Effector CD4-positive, alpha-beta T cell (primary cell): ENCODE measurements around the gene SLC43A1.
A peak's percentile ranks its signal among the peaks of the same experiment; 100 is the strongest.

Experiments
- DNase-seq: peaks from one replicate; pipeline ENCODE4 v3.0.0-alpha.2; 2020

SLC43A1 gene

DNA sequence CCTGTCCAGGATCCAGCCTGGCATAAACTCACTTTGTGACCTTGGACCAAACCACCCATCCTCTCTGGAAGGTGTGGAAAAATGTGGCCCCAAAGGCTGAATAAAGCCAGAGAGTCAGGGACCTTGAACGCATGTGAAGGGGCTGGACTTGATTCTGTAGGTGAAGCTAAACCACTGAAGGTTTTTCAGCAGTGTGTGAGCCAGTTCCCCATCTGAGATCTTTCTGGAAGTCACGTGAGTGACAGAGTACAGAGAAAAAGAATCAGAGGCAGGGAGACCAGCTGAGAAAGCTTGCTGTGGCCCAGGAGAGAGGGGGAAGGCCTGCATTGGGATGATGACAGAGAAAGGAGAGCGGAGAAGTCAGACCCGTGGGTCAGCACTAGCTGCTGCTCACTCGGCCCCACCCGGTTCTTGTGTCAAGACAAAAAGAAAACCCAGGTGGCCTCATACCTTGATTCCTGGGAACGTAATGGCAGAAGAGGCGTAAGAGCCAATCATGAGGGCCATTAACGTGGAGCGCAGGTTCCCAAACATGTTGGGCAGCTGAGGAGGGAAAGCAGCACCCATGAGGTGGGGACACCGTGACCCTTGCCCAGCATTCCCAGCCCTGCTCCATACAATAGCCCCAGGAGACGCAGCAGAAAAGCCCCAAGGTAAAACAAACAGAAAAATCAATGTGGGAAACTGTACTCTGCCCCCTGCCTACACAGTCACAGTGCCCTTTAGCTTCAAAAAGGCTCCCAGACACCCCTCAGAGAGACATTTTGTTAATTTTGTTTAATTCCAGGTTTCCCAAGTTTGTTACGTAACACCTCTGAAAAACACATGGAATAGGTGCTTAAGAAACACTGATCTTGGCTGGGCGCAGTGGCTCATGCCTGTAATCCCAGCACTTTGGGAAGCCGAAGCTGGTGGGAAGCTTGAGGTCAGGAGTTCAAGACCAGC, 17.9 kb downstream of the SLC43A1 start:
- no peak for DNase-seq

DNA sequence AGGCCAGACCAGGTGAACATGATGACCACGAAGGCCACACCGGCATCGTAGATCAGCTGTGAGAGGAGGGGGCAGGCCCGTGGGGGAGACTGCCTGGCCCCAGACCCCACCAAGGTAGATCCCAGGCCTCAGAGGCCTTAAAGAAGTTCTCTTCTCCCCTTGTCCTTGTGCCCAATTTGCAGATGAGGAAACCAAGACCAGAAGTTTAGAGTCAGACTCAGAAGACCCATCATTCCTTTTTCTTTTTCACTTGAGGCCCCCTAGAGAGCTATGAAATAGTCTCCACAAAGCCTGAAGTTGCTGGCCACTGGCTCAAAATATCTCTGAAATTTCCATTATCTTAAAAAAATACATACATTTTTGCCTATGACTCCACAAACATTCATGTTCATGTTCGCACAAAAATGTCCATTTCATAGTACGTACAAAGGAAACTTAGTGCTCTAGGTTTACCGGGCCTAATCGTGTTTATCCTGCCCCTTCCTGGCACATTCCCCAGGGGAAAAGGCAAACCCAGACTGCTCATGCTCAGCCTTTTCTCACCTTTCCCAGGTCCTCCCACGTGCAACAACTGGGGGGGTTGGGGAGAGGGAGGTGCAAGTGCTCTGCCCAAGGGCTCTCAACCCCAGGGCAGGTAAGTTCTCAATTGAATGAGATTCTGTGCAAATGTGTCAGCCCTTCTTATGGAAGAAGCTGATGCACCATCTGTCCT, 19.2 kb downstream of the SLC43A1 start:
- DNase-seq: no peak

DNA sequence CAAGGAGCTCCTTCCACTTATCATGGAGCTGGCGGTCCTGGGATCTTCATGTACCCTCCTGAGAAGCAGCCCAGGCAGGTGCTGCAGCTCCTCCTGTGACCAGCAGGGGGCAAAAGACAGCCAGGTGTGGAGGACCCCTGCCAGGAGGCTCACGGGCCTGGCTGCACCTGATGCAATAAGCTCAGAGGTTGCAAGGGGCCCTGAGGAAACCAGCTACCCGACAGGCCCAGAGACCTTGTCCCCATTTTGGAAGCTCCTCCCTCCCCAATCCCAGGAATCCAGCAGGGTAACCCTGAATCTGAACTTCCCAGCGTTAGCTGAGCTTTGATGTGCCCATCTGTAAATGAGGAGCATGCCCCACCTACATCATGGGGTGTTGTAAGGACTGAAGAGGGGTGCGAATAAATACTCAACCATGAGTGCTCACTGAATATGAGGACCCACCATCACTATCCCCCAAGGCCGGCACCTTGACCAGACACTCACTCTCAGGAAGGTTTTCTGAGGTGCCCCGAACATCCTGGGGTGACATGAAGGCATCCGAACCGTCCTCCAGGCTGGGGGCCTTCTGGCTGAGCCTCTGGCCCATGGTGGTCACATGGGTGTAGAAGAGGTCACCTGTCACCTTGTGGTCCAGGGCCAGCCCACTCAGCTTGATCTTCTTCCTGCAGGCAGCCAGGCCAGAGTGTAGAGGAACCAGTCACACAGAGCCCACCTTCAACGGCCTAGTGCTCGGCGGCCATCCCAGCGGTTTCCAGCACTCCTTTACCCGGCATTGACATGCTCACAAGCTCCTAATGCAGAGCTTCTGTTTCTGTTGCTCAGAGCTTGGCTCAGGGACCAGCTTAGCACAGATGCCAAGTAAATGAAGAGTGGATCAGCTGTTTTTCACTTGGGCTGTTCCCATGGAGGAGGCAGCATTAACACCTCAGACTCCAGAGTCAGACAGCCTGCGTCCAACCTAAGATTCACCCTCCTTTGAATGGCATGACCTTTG, 21.7 kb downstream of the SLC43A1 start:
- peak; percentile 68 for DNase-seq

DNA sequence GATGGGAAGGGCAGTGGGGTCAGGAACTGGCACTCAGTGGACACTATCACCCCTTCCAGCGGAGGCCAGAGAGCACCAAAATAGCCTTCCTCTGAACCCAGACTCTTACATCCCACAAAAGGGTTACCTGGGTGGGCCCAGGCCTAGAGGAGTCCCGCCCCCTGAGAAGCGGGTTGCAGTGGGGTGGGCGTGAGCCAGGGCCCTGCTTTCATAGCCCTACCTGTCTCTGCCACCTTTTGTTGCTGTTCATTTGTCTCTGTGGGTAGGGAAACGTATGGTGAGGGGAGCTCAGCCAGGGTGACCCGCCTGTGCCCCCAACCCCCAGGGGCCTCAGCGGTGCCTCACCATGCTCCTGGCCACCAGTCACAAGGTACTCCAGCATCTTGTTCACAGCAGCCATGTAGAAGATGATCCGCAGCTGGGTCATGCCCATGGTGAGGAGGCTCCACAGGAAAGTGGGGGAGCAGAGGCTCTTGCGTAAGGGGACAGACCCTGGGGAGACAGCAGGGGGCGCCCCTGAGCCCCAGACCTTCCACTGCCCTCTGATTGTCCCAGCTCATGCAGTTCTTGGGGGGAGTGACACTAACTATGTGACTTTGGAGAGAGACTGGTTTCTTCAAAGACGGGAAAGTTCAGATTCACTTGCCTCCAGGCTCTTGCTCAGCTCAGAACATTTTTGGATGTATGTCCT, 24.0 kb downstream of the SLC43A1 start:
- peak; percentile 24 for DNase-seq

DNA sequence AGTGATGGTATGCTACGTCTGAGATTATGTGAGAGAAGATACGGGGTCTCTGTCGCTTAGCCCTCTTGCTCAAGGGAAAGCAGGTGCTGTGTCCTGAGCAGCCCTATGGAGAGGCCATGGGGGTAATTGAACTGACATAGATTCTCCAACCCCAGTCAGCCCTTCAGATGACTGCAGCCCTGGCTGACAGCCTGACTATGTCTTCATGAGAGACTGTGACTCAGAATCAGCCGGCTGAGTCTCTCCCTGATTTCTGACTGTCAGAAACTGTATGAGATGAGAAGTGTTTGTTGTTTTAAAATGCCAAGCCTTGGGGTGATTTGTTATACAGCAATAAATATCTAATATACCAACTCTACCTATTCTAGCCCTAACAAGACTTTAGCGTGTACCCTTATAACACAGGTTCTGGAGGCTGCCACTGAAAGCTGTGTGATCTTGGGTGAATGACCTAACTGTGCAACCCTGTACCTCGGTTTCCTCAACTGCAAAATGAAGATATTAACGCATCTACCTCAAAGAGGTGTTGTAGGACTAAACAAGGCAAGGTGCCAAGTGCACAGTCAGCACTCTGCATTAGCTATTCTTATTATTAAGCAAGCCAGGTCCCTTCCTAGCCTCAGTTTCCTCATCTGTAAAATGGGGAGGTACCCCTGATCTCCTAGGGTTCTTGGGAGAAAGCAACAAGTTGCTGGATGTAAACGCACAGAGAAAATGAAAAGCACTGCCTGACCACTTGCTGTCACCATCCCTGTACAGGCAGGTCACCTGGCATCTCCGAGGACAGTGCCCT, 24.9 kb downstream of the SLC43A1 start:
- no peak for DNase-seq

DNA sequence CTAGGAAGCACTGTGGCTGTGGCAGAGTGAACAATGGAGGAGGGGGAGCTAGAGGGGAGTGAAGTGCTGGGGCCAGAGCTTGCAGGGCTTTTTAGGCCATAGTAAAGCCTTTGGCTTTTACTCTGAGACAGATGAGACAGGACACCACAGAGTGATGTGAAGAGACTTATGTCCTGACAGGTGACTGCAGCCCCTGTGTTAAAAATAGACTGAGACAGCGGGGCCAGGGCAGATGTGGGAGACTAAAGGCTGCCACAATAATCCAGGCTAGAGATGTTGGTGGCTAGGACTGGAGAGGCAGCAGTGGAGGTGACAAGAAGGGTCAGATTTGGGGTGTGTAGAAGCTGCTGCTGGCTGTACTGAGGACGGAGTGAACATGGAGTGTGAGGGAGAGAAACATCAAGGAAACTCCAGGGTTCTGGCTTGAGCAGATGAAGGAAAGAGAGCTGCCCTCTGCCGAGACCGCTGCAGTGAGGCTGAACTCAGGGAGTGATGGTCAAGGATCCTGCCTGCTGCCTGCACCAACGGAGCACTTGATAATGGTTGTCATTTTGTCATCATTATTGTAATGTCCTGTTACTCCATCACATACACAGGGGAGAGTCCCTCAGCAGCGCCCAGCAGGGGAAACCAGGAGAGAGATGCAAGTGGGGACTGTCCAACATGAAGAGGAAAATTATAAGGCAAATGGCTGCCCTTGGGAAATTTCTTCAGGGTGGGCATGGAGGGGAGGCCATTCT, 27.4 kb downstream of the SLC43A1 start:
- DNase-seq: no peak

DNA sequence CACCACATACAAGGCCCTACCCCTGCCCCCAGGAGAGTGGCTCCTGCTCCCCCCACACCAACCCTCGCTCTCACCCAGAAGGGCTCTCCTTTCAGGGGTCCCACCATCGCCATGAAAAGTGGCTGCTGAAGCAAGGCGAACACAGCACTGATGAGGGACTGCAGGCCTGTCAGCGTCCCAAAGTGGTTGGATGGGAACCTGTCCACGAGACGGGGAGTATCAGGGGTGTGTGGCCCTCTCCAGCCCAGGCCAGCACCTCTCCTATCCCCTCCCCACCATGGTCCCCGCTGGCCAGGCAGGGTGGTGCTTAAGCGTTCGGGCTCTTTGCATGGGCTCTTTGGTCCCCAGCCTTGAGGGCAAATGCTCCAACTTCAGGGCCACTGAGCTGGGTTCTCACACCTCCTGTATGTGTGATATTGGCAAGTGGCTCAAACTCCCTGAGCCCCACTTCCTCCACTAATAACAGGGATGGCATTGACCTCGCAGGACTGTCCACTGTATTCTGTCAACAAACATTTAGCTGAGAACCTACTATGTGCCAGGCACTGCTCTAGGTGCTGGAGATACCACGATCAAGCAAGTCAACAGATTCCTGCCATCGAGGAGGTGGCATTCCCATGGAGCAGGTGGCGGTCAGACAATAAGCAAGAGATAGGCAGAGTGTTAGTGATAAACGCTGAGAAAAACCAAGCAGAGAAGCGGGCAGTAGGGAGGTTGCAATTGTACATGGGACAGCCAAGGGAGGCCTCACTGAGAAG, 28.3 kb downstream of the SLC43A1 start:
- no peak for DNase-seq

DNA sequence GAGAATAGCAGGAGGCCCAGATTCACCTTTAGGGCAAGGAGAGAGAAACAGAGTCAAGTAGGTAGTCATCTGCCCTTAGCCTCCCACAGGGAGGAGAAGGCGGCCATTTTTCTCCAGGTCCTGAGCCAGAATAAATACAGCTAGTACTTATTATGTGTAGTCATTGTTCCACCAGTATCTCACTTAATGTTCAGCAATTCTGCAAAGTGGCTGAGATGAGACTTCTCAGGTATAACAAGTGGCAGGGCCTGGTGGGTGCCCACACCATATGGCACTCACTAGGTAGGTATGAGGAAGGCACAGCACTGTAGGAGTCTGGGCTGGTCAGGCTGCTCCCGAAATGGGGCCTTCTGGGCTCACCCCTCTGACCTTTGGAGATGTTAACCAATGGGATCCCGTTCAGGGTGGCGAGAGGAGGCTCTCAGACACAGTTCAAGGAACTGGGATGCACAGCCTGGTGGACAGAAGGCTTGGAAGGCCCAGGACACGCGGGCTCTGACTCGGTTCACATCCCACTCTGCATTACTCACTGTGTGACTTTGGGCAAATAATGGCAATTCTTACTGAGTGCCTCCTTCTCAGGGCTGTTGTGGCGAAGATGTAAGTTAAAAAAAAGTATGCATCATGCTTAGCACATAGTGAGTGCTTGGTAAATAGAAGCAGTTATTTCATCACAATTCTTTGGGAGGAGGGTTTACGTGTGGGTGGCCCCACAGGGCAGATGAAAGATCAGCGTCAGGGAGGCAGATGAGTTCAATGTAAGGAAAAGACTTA, 30.1 kb downstream of the SLC43A1 start:
- no peak for DNase-seq

DNA sequence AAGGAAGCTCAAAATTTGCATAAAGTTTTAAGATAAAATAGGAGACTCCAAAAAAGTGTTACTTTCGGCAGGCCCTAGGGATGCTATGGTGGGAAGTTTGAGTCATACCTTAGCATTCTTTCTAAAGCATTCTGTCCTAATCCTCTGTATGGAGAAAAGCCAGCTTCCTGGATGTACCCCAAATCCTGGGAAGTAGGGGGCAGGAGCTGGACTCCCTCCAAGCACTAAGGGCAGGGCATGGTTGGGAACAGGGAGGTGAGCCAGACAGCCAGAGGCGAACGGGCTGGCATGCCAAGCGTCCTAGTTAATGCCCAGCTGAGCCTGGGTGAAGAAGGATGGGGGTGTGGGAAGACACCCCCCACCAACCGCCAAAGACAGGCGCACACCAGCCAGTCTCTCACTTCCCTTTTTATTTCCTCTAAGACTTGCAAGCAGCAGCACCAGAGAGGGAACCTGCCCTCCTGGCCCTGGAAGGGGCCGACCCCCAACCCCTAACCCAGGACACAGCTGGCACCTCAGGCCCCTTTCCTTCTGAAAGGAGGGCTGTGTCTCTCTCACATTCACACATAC, 31.3 kb downstream of the SLC43A1 start:
- no peak for DNase-seq

DNA sequence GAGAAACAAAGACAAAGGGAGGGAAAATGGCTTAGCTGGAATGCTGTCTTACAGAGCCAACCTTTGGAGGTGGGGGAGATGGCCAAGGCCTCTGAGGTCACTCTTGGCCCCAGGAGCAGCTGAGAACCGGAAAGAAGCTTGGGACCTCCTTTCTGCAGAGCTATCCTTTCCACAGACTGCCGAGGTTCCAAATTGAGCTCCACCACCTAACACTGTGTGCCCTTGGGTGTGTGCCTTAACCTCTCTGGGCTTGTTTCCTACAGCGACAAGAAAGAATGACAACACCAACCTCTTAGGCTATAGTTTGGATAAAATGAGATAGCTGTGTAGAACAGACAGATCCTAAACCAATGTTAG, 32.0 kb downstream of the SLC43A1 start:
- DNase-seq: no peak

DNA sequence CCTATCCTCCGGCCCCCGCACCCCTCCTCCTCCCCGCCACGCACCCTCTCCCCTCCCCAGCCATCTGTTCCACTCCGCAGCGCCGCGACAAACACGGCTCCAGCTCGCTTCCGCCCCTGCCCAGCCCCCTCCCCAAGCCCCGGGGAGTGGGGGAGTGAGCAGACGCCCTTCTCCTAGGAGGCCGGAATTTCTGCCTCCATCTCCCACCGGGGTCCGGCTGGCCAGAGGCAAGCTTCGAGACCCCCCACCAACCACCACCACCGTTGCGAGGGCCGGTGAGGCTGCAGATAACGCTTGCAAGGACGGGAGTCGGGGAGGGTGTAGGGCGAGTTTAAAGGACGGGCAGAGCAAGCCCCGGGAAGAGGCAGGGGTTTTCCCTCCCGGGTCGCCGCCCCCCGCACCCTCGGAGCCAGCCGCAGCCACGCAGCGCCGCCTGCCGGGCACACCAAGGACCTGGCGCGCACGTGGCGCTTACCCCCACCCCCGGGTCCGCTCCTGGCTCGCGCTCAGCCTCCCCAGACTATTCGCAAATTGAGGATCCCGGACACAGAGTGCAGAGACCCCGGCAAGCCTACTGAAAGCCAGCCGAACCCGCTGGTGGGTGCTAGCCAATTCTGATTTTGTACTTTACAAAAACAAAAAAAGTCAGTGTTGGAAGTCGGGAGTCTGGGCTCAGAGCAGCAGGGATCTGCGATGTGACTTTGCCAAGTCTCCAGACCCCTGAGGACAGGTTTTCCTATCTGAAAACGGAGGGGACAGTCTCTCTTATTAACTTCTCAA, 32.5 kb downstream of the SLC43A1 start:
- peak; percentile 50 for DNase-seq

DNA sequence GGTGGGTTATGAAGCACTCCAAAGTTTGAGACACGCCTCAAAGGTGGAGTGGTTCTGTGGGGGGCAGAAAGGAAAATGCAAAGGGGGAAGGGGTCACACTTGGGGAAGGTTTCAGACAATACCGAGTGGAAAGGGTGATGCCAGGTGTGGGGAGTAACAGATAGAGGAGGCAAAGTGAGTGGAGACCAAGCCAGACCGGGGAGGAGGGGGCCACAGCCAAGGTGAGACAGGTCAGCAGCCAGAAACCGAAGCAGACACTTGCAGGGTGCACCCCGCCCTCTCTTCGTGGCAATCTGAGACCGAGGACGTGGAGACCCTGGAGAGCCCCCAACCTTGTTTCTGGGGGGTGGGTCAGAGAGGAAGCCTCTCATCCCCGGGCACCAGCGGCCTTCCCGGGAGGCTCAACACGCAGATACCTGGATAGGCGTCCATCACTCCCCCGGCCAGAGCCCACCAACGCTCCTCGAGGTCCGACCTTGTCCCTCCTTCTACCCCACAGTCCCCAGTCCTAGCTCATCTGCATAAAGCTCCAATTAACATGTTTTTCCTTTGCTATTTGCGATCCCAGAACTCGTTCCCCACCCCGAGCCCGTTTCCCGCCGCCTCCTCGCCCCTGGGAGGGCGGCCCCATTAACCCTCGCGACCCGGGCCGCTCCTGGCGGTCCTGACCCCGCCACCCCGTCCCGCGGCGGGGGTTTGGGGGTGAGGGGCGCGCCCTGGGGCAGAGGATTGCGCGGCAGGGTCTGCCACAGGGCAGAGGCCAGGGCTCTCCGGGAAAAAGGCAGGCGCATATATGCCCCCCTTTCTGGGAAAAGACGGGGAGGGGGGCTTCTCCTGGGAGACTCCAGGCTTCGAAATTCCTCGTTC, 33.4 kb downstream of the SLC43A1 start:
- DNase-seq: no peak

DNA sequence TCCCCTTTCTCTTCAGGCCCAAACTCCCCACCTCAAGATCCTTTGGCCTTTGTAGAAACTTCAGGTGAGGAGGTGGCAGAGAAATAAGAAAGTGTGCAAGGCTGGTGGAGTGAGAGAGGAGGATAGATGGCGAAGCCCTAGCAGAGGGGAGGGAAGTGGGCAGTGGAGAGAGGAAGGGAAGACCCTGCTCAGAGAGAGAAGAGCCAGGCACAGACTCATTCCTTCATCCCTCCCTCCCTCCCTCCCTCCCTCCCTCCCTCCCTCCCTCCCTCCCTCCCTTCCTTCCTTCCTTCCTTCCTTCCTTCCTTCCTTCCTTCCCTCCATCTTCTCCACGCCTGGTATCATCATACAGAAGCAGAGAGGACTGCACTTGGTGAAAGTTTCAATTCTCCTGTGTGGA, 34.2 kb downstream of the SLC43A1 start:
- DNase-seq: no peak

DNA sequence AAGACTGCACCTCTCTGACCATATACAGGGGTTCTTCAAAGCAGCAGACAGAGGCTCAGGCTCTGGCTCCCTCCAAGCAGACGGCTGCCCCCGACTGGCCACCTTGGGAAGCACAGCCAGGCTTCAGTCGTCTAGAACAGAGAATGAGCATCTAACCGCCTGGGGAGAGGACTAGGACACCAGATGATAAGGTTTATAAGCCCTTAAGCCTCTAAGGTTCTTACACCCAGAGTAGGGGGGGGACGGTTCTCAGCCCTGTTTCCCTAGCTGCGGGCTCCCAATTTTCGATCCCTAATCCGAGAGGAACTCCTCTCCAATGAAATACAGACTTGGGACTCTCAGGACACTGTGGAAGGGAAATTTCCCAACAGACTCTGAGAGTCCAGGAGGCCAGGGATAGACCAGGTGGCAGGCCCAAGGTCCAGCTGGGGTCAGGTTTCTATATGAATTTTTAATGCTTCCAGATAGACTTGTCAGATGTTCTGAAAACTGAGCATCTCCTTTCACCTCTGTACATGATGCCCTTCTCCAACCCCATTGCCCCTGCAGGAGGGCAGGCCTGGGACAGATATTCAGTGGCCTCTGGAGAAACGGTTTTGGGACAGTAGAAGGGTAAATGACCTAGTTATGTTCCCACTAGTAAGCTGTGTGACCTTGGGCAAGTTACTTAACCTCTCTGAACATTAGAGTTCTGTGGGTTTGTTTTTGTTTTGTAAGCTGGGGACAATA, 34.9 kb downstream of the SLC43A1 start:
- DNase-seq: peak; percentile 48

DNA sequence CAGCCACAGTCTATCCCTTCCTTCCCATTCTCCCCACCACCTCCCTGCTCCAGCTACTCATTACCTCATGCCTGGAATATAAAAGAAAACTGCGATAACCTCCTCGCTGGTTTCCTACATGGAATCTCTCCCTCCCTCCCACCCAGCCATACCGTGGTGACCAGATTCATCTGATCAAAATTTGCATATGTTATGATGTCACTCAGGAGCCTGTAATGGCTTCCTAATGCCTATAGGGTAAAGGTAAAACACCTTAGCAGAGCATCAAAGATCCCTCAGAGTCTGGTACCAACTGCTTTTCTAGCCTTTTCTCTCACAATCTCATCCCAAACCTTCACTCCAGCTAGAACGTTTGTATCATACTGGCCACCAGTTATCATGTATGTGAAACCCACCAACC, 35.6 kb downstream of the SLC43A1 start:
- no peak for DNase-seq

DNA sequence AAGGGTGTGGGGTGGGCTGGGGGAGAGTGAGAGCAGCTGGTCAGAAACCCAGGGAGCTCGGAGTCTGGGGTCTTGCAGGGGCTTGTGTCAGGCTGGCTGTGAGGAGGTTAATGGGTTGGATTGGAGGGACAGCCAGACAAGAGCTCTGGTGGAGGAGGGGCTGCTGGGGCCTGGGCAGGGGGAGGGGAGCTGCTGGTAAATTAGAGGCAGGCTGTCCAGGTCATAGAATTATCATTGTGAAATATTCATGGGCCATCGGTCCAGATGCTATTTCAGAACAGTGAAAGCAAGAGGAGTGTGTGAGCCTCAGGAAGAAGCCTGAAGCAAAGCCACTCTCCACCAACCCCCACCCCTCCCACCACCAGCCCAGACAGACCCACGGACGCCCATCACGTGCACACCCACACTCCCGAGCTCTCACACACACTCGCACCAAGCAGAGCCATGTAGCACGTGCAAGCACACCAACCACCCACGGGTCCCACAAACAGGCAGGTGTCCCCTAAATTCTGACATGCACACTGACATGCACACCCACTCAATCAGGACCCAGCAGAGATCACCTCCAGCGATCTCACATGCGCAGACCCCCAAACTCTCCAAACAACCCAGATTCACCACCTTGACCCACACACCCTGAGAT, 36.4 kb downstream of the SLC43A1 start:
- DNase-seq: no peak
